CD4-positive, alpha-beta T cell treated with Interleukin-21 for 1 hour (primary cell): ENCODE data around the gene ZNHIT1.
"Not testable (repeated sequence)": the region's sequence is repeated elsewhere in the genome, so short reads cannot be mapped to it uniquely, and the experiment has no call there.

Experiments used
- DNase-seq: peaks from one replicate; pipeline ENCODE4 v3.0.0-alpha.2; 2020

ZNHIT1 gene

DNA sequence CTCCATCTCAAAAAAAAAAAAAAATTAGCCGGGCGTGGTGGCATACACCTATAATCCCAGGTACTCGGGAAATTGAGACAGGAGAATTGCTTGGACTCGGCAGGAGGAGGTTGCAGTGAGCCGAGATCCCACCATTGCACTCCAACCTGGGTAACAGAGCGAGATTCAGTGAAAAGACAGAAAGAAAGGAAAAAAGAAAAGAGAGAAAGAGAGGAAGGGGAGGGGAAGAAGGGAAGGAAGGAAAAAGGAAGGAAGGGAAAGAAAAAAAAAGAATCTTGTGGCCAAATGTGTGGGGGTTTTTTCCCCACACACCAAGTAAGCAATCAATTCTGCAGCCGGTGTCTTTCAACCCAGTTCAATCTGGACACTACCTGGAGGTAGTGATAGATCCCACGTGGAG, 28.9 kb upstream of the ZNHIT1 start:
- DNase-seq, result no peak

DNA sequence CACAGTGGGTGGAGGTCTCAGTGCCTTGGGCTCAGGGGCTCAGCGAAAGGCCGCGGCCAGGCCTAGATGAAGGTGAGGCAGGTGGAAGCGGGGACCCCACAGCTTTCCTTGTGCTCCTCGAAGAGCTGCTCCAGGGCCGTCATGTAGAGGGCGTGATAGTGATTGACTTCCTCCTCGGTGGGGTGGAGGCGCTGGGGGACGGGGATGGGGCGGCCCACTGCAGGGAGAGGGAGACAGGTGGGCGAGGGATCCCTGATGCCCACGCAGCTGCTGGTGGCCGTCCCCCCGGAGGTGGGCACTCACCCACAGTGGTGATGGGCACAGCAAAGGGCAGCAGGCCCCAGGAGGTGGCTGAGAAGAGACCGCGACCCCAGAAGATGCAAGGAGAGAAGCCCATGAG, 22.1 kb upstream of the ZNHIT1 start:
- DNase-seq, result no peak

DNA sequence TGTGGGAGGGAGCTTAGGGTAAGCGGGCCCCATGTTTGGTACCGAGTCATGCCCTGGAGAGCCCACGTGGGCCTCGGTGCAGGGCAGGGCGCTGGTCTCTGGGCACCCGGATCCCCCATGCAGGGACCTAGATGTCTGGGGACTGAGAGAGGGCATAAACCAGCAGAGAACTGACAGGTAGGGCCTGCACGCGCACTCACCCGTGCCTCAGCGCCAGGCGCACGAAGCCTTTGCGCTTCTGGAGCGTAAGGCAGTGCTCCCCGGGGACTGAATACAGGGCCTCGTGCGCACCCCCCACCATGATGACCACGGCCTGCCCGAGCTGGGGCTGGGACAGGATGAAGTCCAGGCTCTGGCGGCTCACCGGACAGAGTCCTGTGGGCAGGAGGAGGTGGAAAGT, 20.0 kb upstream of the ZNHIT1 start:
- DNase-seq, result no peak

DNA sequence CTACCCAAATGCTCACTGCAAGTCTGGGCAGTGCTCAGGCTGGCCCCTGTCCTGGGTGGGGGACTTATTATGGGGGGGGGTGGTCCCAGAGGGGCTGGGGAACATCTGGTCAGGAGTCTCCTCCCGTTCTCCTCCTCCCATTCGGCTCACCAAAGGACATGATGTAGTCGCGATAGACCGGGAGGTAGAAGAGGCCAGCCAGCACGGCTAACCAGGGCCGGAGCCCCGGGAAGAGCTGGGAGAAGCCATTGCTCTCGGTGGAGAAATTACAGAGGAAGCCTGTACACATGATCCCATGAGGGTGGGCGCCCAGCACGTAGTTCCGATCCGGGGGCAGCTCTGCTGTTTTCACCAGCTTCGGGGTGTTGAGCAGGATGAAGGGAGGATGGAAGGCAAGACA, 19.5 kb upstream of the ZNHIT1 start:
- DNase-seq, result no peak

DNA sequence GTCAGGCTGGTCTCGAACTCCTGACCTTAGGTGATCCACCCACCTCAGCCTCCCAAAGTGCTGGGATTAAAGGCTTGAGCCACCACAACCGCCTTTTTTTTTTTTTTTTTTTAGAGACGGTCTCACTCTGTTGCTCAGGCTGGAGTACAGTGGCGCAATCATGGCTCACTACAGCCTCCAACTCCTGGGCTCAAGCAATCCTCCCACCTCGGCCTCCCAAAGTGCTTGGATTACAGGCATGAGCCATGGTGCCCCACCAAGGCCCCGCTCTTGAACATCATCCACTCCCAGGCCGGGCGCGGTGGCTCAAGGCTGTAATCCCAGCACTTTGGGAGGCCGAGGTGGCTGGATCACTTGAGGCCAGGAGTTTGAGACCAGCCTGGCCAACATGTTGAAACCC, 18.4 kb upstream of the ZNHIT1 start:
- not testable (repeated sequence) for DNase-seq

DNA sequence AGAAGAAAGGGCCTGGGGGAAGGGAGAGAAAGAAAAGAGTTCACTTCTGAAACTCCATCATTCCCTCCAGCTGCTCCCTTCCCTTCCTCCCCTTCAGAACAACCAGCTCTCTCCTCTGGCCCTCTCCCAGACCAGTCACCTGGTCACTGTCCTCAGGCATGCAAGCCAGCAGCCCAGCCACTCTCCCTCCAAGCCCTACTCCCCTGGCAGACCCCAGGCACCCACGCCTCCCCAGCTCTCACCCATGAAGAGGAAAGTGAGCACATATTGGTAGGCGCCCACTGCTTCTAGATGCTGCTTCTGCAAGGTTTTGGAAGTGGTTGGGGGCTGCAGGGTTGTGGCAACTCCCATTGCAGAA, 17.5 kb upstream of the ZNHIT1 start:
- DNase-seq, result no peak

DNA sequence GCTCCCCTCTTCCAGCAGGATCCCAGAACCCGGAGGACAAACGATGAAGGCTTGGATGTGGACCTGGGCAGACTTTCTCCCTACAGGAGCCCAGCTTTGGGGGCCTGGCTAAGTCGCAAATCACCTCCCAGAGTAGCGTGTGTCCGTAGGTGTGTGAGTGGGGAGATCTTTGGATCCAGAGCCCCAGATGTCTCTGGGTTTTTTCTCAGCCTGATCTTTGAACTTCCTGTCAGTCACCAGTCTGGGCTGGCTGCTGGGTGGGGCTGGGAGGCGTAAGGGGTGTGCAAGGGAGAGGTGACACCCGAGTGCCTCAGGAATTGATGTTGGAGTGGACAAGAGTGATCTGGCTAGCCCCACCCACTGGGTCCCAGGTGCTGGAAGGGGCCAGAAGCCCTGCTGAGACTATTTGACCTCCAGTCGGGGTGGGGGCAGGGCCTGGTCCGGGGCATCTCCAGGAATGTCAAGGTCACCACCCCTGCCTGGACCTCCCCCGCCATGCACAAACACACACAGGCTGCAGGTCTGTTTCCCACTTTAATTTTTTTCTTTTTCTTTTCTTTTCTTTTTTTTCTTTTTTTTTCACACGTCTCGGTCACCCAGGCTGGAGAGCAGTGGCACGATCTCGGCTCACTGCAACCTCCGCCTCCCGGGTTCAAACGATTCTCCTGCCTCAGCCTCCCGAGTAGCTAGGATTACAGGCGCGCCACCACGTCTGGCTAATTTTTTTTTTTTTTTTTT, 16.9 kb upstream of the ZNHIT1 start, which contains the start of gene MOGAT3:
Gene MOGAT3, minus strand, starts transcription at position 175 of the 738 bp plus-strand sequence. CDS start 182 bp downstream, outside the sequence.
- no peak for DNase-seq

DNA sequence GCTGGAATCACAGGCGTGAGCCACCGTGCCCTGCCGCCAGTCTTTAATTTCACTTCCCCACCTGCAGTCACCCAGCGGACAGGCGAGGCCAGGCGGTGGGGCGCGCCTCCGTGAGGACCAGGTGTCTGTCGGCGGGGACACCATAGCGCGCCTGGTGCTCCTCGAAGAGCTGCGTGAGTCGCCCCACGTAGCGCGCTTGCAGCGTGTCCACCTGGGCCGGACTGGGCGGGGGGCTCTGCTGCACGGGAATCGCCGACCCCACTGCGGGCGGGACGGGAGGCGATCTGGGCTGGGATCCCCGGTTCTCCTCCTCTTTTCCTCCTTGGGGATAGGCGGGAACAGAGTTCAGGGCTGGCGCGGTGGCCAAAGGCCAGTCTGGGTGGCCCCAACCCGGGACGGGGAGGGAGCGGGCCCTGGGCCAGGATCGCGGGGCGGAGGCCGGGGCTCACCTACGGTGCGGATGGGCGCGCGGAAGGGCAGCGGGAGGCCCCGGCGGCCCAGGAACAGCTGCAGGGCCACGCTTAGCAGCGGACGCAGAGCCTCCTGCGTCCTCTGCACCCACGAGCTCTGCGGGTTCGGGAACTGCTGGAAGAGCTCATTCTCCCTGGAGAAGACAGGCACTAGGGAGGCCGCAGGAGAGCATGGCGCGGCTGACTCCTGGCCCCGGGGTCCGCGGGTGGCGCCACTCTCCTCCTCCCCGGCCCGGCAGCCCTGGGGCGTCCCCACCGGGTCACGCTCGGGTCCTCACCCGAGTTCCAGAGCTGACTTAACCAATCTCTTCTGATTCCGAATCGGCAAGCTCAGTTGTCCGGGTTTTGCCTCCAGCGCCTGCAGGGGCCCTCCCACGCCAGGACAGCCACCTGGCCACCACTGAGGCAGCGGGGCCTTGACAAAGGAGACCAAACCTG, 16.0 kb upstream of the ZNHIT1 start:
- no peak for DNase-seq

DNA sequence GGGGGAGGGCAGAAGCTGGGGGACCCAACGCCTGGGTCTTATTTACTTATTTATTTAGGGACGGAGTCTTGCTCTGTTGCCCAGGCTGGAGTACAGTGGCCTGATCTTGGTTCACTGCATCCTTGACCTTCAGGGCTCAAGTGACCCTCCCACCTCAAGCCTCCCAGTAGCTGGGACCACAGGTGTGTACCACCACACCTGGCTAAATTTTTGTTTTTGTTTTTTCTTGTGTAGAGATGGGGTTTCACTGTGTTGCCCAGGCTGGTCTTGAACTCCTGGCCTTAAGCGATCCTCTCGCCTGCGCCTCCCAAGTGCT, 15.4 kb upstream of the ZNHIT1 start:
- no peak for DNase-seq

DNA sequence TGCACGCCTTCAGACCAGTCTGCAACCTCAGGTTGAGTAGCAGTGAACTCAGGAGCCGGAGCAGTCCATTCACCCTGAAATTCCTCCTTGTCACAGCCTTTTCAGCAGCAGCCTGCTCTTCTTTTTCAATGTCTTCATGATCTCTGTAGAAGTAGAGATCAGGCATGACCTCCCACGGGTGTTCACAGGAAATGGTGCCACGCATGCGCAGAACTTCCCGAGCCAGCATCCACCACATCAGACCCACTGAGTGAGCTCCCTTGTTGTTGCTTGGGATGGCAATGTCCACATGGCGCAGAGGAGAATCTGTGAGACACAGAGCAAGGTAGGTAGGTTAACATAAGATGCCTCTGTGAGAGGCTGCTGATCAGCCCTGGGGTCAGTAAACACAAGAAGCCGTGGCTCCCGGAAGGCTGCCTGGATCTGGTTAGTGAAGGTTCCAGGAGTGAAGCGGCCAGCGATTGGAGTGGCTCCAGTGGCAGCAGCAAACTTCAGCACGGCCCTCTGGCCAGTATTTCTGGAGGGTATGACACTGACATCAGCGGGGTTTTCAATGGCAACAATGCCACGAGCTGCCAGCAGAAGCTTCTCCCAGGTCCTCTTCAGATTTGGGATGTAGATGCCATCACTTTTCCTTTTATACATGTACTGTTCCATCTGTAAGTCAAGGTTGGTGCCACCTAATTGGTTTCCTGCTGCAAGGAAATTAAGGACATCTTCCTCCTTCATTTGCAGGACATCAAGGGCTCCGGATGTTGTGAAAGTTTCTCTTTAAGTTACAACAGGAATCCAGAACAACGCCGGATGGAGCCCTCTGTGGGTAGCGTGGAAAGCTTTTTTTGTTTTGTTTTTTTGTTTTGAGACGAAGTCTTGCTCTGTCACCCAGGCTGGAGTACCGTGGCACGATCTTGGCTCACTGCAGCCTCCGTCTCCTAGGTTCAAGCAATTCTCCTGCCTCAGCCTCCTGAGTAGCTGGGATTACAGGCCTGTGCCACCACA, 13.9 kb upstream of the ZNHIT1 start:
- DNase-seq, result peak; percentile 50

DNA sequence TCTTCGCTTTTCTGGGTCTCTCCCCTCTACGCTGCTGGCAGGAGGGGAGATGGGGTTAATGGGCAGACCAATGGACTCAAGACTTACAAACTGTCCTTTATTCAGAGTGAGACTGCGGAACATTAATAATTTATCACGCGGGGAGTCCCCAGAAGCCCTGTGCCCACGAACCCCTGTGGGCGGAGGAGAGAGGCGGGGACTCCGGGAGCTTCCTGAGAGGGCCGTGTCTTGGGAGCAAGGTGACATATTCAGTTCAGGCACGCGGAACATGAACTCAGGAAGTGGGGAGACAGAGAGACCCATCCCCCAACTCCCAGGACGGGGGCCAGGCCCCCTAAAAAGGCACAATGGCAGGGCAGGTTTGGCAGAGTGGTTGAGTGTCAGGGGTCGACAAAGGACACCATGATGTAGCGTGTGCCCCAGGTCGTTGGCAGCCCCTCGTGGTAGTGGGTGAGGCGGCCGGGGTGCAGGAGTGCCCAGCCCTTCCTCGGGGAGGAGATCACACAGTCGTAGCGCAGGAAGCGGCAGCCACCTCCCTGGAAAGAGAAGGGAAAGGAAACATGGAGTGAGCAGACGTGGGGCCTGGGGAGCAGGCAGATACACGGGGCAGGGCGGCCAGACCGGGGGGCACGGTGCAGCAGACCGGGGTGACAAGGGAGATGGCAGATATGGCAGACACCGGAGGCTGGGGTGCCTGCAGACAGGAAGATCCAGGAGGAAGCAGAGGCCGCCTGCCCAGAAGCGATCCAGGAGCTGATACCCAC, 11.9 kb upstream of the ZNHIT1 start:
- DNase-seq, result no peak

DNA sequence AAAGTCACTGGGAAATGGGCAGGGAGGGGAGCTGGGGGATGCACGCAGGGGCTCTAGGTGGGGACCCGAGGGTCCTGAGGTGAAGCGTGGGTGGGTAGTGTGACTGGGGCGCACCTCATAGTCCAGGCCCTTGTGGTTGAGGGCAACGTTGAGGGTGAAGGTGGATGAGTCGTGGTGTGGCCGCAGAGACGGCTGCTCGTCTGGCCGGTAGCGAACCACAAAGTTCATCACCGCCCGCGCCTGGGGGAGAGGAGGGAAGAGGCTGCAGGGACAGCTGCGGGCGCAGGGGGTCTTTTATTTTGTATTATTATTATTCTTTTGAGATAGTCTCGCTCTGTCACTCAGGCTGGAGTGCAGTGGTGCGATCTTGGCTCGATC, 11.3 kb upstream of the ZNHIT1 start:
- DNase-seq, result no peak

DNA sequence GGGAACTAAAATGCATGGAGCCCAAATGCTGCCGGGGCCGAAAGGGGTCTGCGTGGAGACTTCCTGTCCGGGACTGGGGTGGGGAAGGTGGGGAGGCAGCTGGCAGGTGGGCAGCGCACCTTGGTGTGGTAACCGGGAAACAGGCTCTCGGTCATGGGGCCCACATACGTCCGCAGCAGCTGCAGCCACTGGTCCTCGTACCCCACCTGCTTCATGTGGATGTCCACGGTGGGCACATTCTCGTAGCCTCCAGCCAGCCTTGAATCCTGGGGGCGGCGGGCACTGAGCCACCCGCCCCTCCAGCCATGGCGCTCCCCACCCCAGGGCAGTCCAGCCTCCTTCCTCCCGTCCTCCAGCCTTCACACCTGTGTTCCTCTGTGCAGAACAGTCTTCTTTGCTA, 10.5 kb upstream of the ZNHIT1 start:
- DNase-seq, result no peak

DNA sequence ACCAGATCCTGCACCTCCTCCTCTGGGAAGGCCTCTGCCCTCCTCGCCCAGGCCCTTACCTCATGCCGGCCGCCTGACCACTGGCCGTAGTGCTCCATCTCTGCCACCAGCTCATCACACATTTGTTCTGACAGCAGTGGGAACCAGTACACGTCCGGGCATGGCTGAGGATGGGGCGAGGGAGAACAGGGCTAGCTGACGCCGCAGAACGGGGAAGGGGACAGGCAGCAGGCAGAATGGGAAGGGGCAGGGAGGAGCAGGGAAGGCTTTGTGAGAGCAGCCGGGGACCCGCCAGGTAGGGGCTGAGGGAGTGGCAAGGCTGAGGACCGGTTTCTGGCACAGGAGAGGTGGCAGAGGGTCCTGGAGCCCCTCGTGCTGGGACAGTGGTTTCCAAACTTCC, 9.2 kb upstream of the ZNHIT1 start:
- DNase-seq, result no peak

DNA sequence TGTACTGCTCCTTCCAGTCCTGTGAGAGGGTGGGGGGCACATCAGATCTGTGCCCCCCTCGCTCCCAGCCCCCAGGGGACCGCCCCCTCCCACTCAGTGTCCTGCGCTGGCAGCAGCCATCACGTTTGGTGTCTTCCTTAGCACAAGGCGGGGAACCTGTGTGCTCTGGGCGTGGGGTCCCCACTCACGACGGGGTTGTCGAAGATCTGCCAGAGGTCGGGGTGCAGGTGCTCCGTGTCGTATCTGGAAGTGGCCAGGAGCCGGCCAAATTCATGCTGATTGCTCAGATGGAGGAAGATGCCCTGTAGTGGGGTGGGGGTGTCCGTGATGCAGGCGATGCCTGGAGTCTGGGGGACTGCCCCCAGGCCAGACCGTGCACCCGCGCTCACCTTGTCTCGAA, 7.8 kb upstream of the ZNHIT1 start:
- DNase-seq, result no peak

DNA sequence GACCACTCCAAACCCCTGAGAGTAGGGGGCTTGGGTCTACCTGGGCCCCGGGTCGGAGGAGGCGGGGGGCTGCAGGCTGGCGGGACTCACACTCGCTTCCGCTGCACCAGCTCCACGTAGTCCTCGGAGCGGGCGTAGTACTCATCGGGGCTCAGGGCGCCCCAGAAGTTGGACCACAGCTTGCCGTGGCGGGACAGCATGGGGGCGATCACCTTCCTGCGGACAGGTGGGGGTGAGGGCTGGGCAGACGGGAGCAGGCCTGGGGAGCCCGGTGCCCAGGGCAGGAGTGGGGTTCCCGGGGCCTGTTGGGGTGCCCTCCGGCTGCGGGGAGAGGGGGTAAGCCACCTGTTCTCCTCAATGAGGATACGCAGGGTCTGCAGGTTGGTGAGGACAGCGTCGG, 6.5 kb upstream of the ZNHIT1 start:
- DNase-seq, result no peak

DNA sequence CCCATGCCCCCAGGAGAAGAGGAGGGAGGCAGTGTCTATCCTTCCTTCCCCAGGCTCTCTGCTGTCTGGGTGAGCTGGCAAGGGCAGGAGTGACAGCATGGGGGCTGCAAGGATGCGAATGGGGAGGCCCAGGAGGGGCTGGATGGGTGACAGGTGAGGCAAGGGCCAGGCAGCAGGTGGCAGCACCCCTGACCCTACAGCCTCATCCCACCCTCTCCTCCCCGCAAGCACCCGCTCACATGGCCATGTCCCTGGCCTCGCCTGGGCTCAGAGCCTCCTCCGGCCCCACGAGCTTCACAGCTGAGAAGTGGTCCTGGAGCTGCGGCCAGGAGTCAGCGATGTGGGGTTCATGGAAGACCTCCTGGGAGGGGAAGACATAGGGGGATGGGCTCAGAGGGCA, 6.0 kb upstream of the ZNHIT1 start:
- DNase-seq, result no peak

DNA sequence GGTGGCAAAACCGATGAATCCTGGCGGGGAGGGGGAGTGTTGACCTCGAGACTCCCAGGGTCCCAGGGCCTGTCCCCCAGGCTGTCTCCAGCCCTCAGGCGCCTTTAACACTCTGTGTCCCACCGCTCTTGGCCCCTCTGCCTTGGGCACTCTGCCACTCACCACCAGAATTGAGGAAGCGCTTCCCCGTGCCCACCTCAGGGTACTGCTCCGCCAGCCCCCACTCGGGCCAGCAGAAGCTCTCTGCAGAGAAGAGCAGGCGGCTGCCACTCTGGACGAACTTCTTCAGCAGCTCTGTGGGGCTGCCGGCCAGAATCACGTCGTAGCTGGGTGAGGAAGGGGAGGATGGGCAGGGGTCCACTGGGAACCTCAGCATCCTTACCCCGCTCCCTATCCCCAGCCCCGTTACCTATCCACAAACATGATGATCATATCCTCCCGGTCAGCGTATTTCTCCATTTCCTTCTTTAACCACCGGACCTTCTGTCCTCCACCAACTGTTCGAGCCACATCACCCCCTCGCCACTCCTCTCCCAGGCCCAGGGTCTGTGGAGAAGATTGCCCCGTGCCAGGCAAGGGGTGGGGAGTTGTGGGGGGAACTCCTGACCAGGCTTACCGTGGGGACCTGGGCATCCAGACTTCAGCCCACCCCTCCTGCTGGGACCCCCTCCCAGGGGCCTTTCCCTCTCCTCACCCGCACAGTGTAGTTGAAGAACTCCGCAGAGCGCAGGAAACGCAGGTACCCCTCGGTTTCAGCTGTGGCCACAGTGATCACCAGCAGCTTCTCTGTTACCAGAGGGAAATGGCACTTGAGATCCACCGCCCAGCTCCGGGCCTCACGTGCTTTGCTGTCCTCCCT, 1.7 kb upstream of the ZNHIT1 start:
- no peak for DNase-seq

DNA sequence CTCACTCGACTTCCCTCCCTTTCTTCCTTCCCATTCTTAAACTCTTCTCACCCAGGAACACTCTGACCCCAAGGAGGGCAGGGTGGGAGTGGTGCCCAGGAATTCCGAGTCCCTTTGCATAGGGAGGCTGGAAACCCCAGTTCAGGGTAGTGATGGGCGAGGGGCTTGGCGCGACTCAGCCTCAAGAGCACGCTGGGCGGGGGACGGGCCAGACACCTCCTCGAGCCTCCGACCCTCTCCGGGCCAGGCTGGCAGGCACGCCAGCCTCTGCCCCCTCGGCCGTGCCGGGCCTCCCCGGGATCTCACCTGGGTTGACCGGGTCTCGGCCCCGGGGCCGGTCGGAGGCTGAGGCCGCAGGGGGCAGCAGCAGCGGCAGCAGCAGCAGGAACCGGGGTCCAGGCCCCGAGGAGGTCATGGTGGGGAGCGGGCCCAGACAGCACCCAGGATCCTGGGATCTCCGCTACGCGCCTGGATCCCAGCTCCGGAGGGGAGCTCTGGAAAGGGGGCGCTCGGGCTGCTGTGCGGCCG, 1.0 kb upstream of the ZNHIT1 start:
- DNase-seq, result no peak

DNA sequence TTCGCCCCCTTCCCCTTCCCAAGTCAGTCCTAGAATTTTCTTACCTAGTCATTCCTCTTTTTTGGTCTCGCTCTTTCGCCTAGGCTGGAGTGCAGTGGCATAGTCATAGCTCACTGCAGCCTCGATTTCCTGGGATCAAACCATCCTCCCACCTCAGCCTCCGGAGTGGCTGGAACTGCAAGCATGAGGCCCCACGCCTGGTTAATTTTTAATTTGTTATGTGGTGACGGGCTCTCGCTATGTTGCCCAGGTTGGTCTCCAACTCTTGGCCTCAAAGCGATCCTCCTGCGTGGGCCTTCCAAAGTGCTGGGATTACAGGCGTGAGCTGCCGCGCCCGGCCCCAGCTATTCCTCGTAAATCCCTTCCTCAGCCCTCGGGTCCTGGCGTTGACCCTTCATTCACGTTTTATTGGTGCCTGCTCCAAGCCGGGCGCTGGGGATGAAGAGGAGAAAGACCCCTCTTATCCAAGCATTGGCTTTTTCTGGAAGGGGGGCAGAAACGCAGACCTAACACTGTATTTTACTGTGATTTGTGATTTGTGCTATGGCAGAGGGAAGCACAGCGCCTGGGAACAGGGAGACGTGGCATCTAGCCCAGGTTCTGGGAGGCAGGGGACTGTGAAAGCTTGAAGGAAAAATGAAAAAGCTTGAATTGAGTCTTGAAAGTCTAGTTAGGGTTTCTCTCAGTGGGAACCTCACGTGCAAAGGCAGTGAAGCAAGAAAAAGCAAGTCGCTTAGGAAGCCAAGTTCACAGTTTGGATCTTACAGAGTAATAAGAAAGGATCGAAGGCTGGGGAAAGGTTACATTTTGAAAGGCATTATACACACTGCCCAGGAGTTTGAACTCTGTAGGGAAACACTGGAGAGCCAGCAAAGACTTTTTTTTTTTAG, 516 bp downstream of the ZNHIT1 start:
- DNase-seq, result no peak
